HUES48 (cell line): Measurements from ENCODE around the gene SUSD4.

Source experiments
- H3K27ac ChIP-seq: one replicate; pipeline ENCODE4 v1.7.0; 2013; ENCODE audit warnings: low read depth, low read length, inconsistent platforms
- H3K27me3 ChIP-seq: 2 replicates; pipeline ENCODE4 v1.6.1; 2013; ENCODE audit warnings: mild to moderate bottlenecking, low read length; ENCODE audit not compliant: control insufficient read depth, insufficient read depth
- H3K36me3 ChIP-seq: 2 replicates; pipeline ENCODE4 v1.6.1; 2013; ENCODE audit warnings: low read length; ENCODE audit not compliant: control insufficient read depth, insufficient read depth
- H3K4me1 ChIP-seq: 2 replicates; pipeline ENCODE4 v1.6.1; 2013; ENCODE audit warnings: mild to moderate bottlenecking, low read length; ENCODE audit not compliant: control insufficient read depth, insufficient read depth
- H3K4me3 ChIP-seq: 2 replicates; pipeline ENCODE4 v1.5.1; 2013; ENCODE audit warnings: mild to moderate bottlenecking, low read depth, low read length
- H3K9ac ChIP-seq: 2 replicates; pipeline ENCODE4 v1.6.1; 2013; ENCODE audit warnings: mild to moderate bottlenecking, low read depth, low read length, moderate library complexity
- H3K9me3 ChIP-seq: 2 replicates; pipeline ENCODE4 v1.6.1; 2013; ENCODE audit warnings: low read length; ENCODE audit not compliant: control insufficient read depth, insufficient read depth

SUSD4 gene

DNA sequence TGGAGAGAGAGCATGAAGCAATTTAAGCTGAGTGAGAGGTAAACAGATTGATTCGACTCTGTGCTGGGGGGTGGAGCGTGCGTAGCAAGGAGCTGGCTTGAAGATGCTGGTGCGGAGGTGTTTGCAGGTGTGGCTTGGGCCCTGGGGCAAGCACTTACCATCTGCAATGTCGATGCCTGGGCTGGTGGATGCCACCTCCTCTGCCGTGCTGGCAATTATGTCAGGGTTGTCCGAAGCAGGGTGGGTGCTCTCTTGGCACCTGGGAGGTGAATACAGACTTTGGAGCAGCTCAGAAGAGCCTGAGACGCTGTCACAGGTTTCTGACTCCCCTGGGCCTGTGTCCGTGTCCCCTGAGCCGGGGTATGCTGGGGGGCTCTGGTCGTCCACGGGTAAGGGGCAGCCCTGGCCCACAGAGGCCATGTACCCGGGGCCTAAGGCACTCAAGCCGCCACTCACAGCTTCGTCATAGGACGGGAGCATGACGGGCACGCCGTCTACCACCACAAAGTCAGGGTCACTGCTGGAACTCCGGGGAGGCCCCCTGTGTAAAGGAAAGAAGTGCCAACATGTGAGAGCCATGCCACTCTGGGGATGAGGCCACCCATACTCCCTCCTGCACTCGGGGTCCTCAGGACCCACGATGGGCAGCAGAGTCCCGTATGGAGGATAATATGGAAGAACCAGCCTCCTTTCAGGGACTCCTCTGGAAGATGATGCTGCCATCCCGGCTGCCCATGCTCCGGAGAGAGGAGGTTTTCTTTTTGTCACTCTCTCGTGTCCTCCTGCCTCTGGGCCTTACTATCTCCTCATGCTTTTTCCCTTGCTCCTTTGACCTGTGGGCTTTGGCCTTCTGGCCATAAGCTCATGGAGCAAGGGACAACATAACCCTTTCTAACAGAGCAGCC is 140.6 kb downstream of the SUSD4 start:
- H3K9me3 ChIP-seq: peaks cover 4% of the 10 kb centered on the region
- H3K4me1 ChIP-seq: no peaks in the 10 kb centered on the region
- H3K27ac ChIP-seq: no peak overlapping the region
- no peak overlapping the region for H3K4me3 ChIP-seq
- no peaks in the 10 kb centered on the region for H3K27me3 ChIP-seq
- H3K9ac ChIP-seq: no peak overlapping the region
- no peaks in the 10 kb centered on the region for H3K36me3 ChIP-seq

DNA sequence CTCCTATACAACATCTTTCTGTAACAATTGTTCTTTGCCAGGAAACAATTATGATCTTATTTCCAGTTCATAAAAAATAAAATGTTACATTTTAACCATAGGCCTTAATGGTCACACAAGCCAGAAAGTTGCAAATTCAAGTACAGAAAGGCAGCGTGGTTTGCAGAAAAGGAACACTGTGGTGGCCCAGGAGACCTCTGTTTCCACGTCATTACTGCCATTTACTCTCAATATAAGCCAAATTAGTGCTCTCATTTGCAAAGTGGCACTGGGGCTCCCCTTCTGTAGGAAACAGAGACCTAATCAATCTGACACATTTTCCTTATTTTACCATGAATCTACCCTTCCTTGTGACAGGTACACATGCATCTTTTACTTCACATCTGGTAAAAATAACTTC is 141.6 kb downstream of the SUSD4 start:
- Histone ChIP-seq H3K4me3 (no peak overlapping the region), H3K4me1 (no peaks in the 10 kb centered on the region), H3K27ac (no peak overlapping the region), H3K9ac (no peak overlapping the region), H3K27me3 (no peaks in the 10 kb centered on the region), H3K9me3 (peaks cover 4% of the 10 kb centered on the region), H3K36me3 (no peaks in the 10 kb centered on the region)

DNA sequence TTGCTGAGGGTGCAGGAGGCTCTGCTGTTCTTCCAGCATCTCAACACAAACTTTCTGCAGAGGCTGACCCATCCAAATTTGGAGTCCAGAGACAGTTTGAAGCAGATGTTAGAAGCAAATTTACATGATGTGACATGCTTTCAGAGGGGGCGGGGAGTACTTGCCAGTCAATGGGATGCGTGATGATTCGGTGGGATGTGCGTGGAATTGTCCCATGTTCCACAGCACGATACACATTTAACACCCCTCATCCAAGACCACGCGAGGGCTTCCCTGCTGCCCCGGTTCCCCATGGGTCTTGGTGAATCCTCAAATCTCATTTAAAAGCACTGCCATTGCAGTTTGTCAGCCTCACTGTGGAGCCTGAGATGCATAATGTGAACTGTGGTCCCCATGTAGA is 142.3 kb downstream of the SUSD4 start:
- Histone ChIP-seq H3K36me3 (no peaks in the 10 kb centered on the region), H3K4me3 (no peak overlapping the region), H3K27me3 (no peaks in the 10 kb centered on the region), H3K27ac (no peak overlapping the region), H3K9me3 (peaks cover 4% of the 10 kb centered on the region), H3K9ac (no peak overlapping the region), H3K4me1 (no peaks in the 10 kb centered on the region)

DNA sequence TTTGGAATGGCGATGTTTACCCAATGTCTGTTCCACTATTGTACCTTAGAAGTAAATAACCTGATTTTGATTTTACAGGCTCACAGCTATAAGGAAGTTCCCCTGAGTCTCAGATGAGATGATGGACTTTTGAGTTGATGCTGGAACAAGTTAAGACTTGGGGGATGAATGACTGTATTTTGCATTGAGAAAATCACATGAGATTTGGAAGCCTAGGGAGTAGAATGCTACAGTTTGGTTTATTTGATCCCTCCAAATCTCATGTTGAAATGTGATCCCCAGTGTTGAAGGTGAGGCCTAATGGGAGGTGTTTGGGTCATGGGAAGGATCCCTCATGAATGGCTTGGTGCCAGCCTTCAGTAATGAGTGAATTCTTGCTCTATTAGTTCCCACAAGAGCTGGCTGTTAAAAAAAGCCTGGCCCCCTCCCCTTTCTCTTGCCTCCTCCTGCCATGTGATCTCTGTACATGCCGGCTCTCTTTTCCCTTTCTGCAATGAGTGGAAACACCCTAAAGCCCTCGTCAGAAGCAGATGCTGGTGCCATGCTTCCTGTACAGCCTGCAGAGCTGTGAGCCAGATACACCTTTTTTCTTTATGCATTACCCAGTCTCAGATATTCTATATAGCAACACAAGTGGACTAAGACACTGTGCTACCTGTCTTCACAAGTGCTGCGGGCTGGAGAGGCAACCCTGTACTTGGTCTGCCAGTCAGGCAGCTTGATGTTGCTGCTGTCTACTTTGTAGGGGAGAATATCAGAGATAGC is 143.9 kb downstream of the SUSD4 start:
- Histone ChIP-seq H3K27me3 (no peaks in the 10 kb centered on the region), H3K4me3 (no peak overlapping the region), H3K4me1 (no peaks in the 10 kb centered on the region), H3K9ac (no peak overlapping the region), H3K36me3 (no peaks in the 10 kb centered on the region), H3K27ac (no peak overlapping the region), H3K9me3 (peaks cover 4% of the 10 kb centered on the region)

DNA sequence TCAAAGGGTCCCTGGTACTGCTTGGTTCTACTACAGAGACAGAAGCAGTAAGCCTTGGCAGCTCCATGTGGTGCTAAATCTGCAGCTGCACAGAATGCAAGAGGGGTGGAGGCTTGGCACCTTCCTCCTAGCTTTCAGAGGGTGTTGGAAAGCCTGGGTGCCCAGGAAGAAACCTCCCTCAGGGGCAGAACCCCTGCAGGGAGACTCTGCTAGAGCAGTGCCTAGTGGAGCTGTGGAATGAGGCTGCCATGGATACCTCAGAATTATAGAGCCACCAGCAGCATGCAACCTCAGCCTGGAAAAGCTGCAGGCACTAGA is 144.7 kb downstream of the SUSD4 start:
- no peaks in the 10 kb centered on the region for H3K4me1 ChIP-seq
- no peaks in the 10 kb centered on the region for H3K36me3 ChIP-seq
- H3K9me3 ChIP-seq: peaks cover 4% of the 10 kb centered on the region
- no peaks in the 10 kb centered on the region for H3K27me3 ChIP-seq
- H3K9ac ChIP-seq: no peak overlapping the region
- H3K4me3 ChIP-seq: no peak overlapping the region
- H3K27ac ChIP-seq: no peak overlapping the region

DNA sequence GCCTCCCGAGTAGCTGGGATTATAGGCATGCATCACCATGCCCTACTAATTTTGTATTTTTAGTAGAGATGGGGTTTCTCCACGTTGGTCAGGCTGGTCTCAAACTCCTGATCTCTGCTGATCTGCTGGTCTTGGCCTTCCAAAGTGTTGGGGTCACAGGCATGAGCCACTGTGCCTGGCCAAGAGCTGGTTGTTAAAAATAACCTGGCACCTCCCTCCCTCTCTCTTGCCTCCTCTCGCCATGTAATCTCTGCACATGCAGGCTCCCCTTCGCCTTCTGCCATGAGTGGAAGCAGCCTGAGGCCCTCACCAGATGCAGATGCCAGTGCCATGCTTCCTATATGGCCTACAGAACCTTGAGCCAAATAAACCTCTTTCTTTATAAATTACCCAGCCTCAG is 146.2 kb downstream of the SUSD4 start:
- Histone ChIP-seq H3K36me3 (no peaks in the 10 kb centered on the region), H3K27me3 (no peaks in the 10 kb centered on the region), H3K4me1 (no peaks in the 10 kb centered on the region), H3K9ac (no peak overlapping the region), H3K4me3 (no peak overlapping the region), H3K27ac (no peak overlapping the region), H3K9me3 (peaks cover 4% of the 10 kb centered on the region)

DNA sequence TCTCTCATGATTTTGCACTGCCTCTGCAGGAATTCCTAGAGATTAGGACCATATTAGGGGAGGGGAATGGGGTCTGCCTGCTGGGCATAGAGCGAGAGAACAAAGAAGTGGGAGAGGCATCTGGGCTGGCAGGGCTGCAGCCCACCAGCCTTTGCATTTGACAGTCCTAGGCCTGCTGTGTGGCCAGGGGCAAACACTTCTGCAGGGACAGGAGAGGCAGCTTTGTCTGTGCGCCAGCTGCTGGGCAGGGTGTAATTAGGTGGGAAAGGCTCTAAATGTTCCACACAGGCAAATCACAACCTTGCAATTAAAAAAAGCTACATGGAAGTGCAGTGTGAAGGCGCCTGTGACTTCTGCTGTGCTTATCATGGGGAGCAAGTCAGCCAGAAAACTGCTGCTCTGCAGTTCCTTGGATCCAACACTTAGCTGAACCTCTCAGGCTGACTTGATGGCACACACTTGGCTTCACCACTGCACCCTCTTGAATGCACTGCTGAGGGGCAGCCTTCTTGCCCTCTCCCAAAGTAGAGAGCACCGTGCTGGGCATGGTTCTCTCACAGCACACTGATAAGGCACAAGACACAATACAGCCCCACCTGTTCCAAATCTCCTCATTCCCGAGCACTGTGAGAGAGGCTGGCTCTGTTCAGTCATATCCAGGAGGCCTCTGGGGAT is 147.3 kb downstream of the SUSD4 start:
- Histone ChIP-seq H3K9me3 (peaks cover 4% of the 10 kb centered on the region), H3K4me3 (no peak overlapping the region), H3K36me3 (no peaks in the 10 kb centered on the region), H3K27ac (no peak overlapping the region), H3K27me3 (no peaks in the 10 kb centered on the region), H3K4me1 (no peaks in the 10 kb centered on the region), H3K9ac (no peak overlapping the region)

DNA sequence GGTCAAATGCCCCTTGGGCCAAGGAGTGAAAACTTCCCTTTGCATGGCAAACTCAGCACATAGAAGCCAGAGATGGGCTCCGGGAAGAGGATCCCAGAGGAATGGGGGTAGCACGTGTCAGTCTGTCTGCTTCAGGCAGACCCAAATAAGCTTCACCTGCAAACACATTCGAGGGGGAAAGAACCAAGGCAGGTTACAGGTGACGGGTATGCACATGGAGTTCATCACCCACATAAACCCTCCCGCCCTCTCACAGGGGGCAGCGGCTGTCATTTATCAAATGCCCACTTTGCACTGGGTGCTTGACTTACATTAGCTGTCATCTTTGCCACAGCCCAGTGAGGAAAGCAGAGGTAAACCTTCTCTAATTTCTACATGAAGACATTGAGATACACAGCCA is 147.9 kb downstream of the SUSD4 start:
- no peak overlapping the region for H3K4me3 ChIP-seq
- H3K9me3 ChIP-seq: peaks cover 4% of the 10 kb centered on the region
- H3K9ac ChIP-seq: no peak overlapping the region
- H3K36me3 ChIP-seq: no peaks in the 10 kb centered on the region
- no peak overlapping the region for H3K27ac ChIP-seq
- H3K27me3 ChIP-seq: no peaks in the 10 kb centered on the region
- no peaks in the 10 kb centered on the region for H3K4me1 ChIP-seq

DNA sequence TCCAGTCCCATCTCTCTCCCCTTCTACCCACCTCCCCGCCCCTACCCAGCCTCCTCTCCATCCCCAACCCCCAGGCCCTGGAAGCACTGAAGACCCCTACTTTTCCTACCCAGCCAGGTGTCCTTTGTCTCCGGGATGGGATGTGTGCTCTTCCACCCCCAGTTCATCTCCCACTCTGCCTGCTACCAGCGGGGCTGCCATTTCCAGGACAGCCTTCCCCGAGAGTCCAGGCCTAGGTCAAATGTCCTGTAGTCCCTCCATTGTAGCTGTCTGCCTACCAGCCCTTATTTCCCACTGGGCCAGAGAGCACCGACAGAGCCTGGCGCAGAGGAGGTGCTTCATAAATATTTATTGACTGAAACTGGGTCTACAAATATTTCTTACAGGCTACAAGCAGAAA is 148.9 kb downstream of the SUSD4 start:
- H3K4me1 ChIP-seq: no peaks in the 10 kb centered on the region
- H3K27ac ChIP-seq: no peak overlapping the region
- peaks cover 4% of the 10 kb centered on the region for H3K9me3 ChIP-seq
- no peak overlapping the region for H3K9ac ChIP-seq
- no peak overlapping the region for H3K4me3 ChIP-seq
- no peaks in the 10 kb centered on the region for H3K36me3 ChIP-seq
- H3K27me3 ChIP-seq: no peaks in the 10 kb centered on the region

DNA sequence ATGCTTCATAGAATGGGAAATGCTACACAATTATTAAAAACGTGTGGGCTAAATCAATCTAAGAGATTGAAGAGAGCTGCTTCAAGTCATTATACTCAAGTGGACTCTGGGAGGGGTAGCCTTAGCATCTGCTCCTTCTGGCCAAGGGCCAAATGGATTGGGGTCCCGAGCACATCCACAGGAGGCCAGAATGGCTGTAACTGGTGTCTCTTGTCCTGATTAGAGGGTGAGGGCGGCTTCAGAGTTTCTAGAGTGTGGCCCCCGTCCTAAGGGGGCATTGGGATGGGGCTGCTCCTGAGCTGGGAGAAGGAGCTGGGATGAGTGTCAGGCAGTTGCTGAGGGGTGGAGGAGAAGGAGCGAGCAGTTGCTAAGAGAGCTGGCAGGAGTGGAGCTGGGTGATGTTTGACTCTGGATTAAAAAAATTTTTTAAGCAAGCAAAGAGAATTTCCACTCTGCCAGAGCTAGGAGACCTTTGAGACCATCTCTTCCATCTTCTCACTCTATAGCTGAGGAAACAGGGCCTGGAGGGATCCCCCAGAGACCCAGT is 149.6 kb downstream of the SUSD4 start:
- H3K27me3 ChIP-seq: no peaks in the 10 kb centered on the region
- peaks cover 1% of the 10 kb centered on the region; the same call in 1 of the 2 replicates for H3K4me1 ChIP-seq
- no peak overlapping the region for H3K27ac ChIP-seq
- no peak overlapping the region for H3K4me3 ChIP-seq
- no peak overlapping the region for H3K9ac ChIP-seq
- no peaks in the 10 kb centered on the region for H3K36me3 ChIP-seq
- H3K9me3 ChIP-seq: peaks cover 4% of the 10 kb centered on the region

DNA sequence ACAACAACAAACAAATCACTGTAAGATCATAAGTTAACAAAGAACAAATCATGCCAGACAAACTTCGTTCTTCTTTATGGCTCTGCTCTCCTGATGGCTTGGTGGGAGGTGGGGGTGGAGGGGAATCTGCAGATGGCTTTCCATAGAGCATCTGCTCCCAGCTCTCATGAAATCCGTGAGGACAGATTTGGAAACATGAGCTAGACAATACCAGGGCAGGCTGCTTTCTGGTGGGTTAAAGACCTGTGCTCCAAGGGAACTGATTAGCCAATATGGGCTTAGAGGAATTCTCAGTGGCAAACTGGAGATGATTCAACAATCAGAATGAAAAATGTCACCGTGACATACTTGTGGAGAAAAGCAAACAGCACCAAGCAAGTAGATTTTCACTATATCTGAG is 151.5 kb downstream of the SUSD4 start:
- Histone ChIP-seq H3K4me1 (peaks cover 10% of the 10 kb centered on the region), H3K9me3 (no peaks in the 10 kb centered on the region), H3K9ac (no peak overlapping the region), H3K4me3 (no peak overlapping the region), H3K27me3 (no peaks in the 10 kb centered on the region), H3K27ac (no peak overlapping the region), H3K36me3 (no peaks in the 10 kb centered on the region)
